NOMO-1 treated with dmso at 0.1 percent for 144 hours (cell line): ENCODE results near the gene IPO11.

ENCODE experiments used
- DNase-seq: peaks from one replicate; lab custom pipeline; 2025; ENCODE audit not compliant: unreplicated experiment; lab: John Stamatoyannopoulos, UW

The IPO11 gene

GRCh38 chr5:62412549-62413329 is at the start of gene IPO11:
Gene IPO11, plus strand, starts transcription at chr5:62412763. Its CDS starts 24,517 bp downstream, at chr5:62437280.
- peak; percentile 97 for DNase-seq

- no peak for DNase-seq
Observed at GRCh38 chr5:62369039-62369438, 43.5 kb upstream of the IPO11 start.

- DNase-seq, result no peak
Observed at GRCh38 chr5:62371409-62371808, 41.2 kb upstream of the IPO11 start.

- no peak for DNase-seq
Observed at GRCh38 chr5:62372600-62372999, 40.0 kb upstream of the IPO11 start.

GRCh38 chr5:62373382-62373781 is 39.2 kb upstream of the IPO11 start:
- DNase-seq, result no peak

- no peak for DNase-seq
Observed at GRCh38 chr5:62374090-62374489, 38.5 kb upstream of the IPO11 start.

GRCh38 chr5:62375627-62376026 is 36.9 kb upstream of the IPO11 start:
- DNase-seq, result no peak

GRCh38 chr5:62376064-62376463 is 36.5 kb upstream of the IPO11 start:
- no peak for DNase-seq

GRCh38 chr5:62385131-62385530 is 27.4 kb upstream of the IPO11 start:
- DNase-seq, result no peak

GRCh38 chr5:62385816-62386400 is 26.7 kb upstream of the IPO11 start:
- DNase-seq, result no peak

GRCh38 chr5:62386824-62387223 is 25.7 kb upstream of the IPO11 start:
- DNase-seq, result no peak

GRCh38 chr5:62395210-62395950 is 17.2 kb upstream of the IPO11 start:
- DNase-seq, result no peak

GRCh38 chr5:62403411-62404250 is 8.9 kb upstream of the IPO11 start, which contains the start of gene DIMT1:
Gene DIMT1, minus strand, starts transcription at chr5:62403905. Its CDS starts 133 bp downstream, at chr5:62403772.
- DNase-seq, result peak; percentile 98

GRCh38 chr5:62413711-62414110 is 1.1 kb downstream of the IPO11 start:
- DNase-seq, result no peak

- no peak for DNase-seq
Observed at GRCh38 chr5:62418462-62419076, 6.0 kb downstream of the IPO11 start.

GRCh38 chr5:62419609-62420008 is 7.0 kb downstream of the IPO11 start:
- no peak for DNase-seq

- DNase-seq, result no peak
Observed at GRCh38 chr5:62421414-62421813, 8.9 kb downstream of the IPO11 start.

GRCh38 chr5:62424763-62425162 is 12.2 kb downstream of the IPO11 start:
- no peak for DNase-seq

GRCh38 chr5:62431735-62432620 is 19.4 kb downstream of the IPO11 start:
- peak; percentile 41 for DNase-seq
